ENCODE measurements around the gene PARD6B. TPM values are rescaled to one million over a fixed set of nuclear protein-coding genes. Genes with fewer than 3 reads are reported as not detected.

Gene PARD6B
- polyA plus RNA-seq, 1 of the 3 experiments (the other 2 are of a cell fraction), result 0.49 TPM

DNA sequence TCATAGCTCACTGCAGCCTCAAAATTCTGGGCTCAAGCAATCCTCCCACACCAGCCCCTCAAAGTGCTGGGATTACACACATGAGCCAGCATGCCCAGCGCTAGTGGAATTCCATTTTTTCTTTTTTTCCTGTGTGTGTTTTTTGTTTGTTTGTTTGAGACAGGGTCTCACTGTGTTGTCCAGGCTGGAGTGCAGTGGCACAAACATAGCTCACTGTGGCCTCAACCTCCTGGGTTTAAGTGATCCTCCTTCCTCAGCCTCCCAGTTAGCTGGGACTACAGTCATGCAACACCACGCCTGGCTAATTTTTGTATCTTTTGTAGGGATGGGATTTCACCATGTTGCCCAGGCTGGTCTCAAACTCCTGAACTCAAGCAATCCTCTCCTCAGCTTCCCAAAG, 14.1 kb upstream of the PARD6B start (continued):
- TF ChIP-seq EP300 (IDR thresholded peaks at IDR 0.05; ENCODE audit: borderline replicate concordance in 1 of 2, low read depth in 1 of 2, low read length in 1 of 2) (no peak), GABPA (IDR thresholded peaks at IDR 0.05; ENCODE audit: low read depth) (no peak), TCF12 (IDR thresholded peaks at IDR 0.05) (no peak)
- TF ChIP-seq, protein P1, sequence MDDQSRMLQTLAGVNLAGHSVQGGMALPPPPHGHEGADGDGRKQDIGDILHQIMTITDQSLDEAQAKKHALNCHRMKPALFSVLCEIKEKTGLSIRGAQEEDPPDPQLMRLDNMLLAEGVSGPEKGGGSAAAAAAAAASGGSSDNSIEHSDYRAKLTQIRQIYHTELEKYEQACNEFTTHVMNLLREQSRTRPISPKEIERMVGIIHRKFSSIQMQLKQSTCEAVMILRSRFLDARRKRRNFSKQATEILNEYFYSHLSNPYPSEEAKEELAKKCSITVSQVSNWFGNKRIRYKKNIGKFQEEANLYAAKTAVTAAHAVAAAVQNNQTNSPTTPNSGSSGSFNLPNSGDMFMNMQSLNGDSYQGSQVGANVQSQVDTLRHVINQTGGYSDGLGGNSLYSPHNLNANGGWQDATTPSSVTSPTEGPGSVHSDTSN (IDR thresholded peaks at IDR 0.05), result no peak

DNA sequence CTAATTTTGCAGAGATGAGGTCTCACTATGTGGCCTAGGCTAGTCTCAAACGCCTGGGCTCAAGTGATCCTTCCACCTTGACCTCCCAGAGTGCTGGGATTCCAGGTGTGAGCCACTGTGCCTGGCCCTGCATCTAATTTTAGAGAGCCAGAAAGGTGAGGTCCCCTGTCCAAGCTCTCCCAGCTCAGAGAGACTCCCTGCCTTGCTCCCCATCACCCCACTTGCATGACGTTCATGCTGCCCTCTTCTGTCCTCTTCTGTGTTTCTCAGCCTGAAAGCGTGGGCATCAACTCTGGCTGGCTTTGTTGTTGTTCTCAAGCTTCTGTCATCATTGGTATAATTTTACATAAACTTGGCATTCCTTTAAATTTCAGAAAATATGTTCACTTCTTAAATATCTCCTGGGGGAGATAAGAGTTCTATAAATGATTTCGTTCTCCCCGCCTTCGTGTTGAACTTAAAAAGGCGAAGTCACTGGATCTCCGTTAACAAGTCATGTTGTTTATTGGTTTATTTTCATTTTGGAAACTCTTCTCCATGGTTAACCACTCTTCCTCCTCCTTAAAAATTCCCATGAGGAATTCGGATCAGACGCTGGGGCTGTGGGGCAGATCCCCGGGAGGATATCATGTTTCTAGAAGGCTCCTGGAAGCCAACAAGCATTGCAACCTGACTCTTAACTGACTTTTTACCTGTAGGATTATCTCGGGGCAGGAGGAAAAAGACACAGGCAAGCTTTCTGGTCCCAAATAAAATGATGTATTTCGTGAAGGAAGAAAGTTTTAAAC, 13.2 kb upstream of the PARD6B start:
- H4K20me1 ChIP-seq (ENCODE audit: insufficient read depth), result no peaks in the 10 kb centered on the region
- no peak overlapping the region for H2AFZ ChIP-seq (ENCODE audit: low read depth)
- no peak for DNase-seq
- no peaks in the 10 kb centered on the region for H3K36me3 ChIP-seq (replicated peaks in 1 of 2; ENCODE audit: control insufficient read depth in 1 of 2, insufficient read depth in 2 of 2, low read length in 1 of 2)
- H3K27me3 ChIP-seq (ENCODE audit: insufficient read depth), result no peaks in the 10 kb centered on the region
- ChIA-PET CTCF (interaction anchor here (0.7 to 2.9 kb wide), 7 partner anchors 12 to 92 kb away, joined by 3 to 8 read pairs (median 5); no protein-coding TSS in a partner anchor), POLR2A (no interaction called here)
- H3K27ac ChIP-seq (ENCODE audit: low read depth in 2 of 2, low read length in 1 of 2), result no peak overlapping the region
- H3K4me2 ChIP-seq, result no peak overlapping the region
- TF ChIP-seq SMC3 (IDR thresholded peaks at IDR 0.05; ENCODE audit: low read depth, low read length), result peak; percentile 11; the same call in 1 of the 2 replicates
- no peak for TF ChIP-seq NFIC (IDR thresholded peaks at IDR 0.05; ENCODE audit: borderline replicate concordance)
- peak; percentile 17; the same call in 1 of the 2 replicates for TF ChIP-seq RAD21 (IDR thresholded peaks at IDR 0.05; ENCODE audit: low read length)
- no peak for TF ChIP-seq EP300 (IDR thresholded peaks at IDR 0.05; ENCODE audit: borderline replicate concordance in 1 of 2, low read depth in 1 of 2, low read length in 1 of 2)
- no peaks in the 10 kb centered on the region for H3K9me3 ChIP-seq
- H3F3A ChIP-seq (replicated peaks; ENCODE audit: insufficient read depth), result no peaks in the 10 kb centered on the region
- H3K9ac ChIP-seq, result no peak overlapping the region
- no peaks in the 10 kb centered on the region for H3K9me2 ChIP-seq
- no peaks in the 10 kb centered on the region for H3K79me2 ChIP-seq (ENCODE audit: insufficient read depth)
- WGBS (ENCODE audit: low lambda C conversion rate), result 82% methylated on average over 13 of the region's 13 CpGs
- no peak overlapping the region for H3K4me3 ChIP-seq (ENCODE audit: low read depth in 2 of 2, low read length in 1 of 2)
- no peaks in the 10 kb centered on the region for H3K4me1 ChIP-seq (ENCODE audit: control insufficient read depth in 1 of 2, insufficient read depth in 2 of 2, low read depth in 1 of 2, low read length in 1 of 2)

DNA sequence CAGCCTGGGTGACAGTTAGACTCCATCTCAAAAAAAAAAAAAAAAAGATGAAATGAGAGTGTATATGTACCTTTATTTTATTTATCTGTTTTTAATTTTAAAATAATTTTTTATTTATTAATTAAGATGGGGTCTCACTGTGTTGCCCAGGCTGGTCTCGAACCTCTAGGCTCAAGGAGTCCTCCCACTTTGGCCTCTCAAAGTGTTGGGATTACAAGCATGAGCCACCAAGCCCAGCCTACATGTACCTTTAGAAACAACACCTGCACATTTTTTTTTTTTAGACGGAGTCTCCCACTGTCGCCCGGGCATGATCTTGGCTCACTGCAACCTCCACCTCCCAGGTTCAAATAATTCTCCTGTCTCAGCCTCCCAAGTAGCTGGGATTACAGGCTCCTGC, 12.1 kb upstream of the PARD6B start:
- peaks cover 0 to 1% of the 10 kb centered on the region in 2 experiments; a peak in 2 of 4 replicates for H3K4me1 ChIP-seq (ENCODE audit: control insufficient read depth in 1 of 2, insufficient read depth in 2 of 2, low read depth in 1 of 2, low read length in 1 of 2)
- H3K9me2 ChIP-seq, result no peaks in the 10 kb centered on the region
- no peaks in the 10 kb centered on the region for H3K9me3 ChIP-seq
- CTCF ChIA-PET, result interaction anchor here (1.4 to 2.9 kb wide), 3 partner anchors 10 to 84 kb away, joined by 3 to 7 read pairs (median 5); no protein-coding TSS in a partner anchor
- no peaks in the 10 kb centered on the region for H3K36me3 ChIP-seq (replicated peaks in 1 of 2; ENCODE audit: control insufficient read depth in 1 of 2, insufficient read depth in 2 of 2, low read length in 1 of 2)
- H3K4me3 ChIP-seq (ENCODE audit: low read depth in 2 of 2, low read length in 1 of 2), result no peak overlapping the region
- no peaks in the 10 kb centered on the region for H3K27me3 ChIP-seq (ENCODE audit: insufficient read depth)
- H3K4me2 ChIP-seq, result no peak overlapping the region
- DNase-seq, result no peak
- no peak overlapping the region for H3K9ac ChIP-seq
- no peak overlapping the region for H2AFZ ChIP-seq (ENCODE audit: low read depth)
- no peaks in the 10 kb centered on the region for H3K79me2 ChIP-seq (ENCODE audit: insufficient read depth)
- POLR2A ChIA-PET, result no interaction called here
- no peaks in the 10 kb centered on the region for H4K20me1 ChIP-seq (ENCODE audit: insufficient read depth)
- no peak overlapping the region for H3K27ac ChIP-seq (ENCODE audit: low read depth in 2 of 2, low read length in 1 of 2)
- WGBS (ENCODE audit: low lambda C conversion rate), result 89% methylated on average over 4 of the region's 4 CpGs
- no peaks in the 10 kb centered on the region for H3F3A ChIP-seq (replicated peaks; ENCODE audit: insufficient read depth)
- TF ChIP-seq FOXM1 (IDR thresholded peaks at IDR 0.05; ENCODE audit: low read depth), result no peak
- TF ChIP-seq REST (IDR thresholded peaks at IDR 0.05; ENCODE audit: low read depth, low read length), result no peak
- no peak for TF ChIP-seq TEAD4 (IDR thresholded peaks at IDR 0.05; ENCODE audit: borderline replicate concordance, insufficient read depth)
- TF ChIP-seq ELF1 (IDR thresholded peaks at IDR 0.05), result no peak
- no peak for TF ChIP-seq TCF12 (IDR thresholded peaks at IDR 0.05)
- TF ChIP-seq, protein P2, sequence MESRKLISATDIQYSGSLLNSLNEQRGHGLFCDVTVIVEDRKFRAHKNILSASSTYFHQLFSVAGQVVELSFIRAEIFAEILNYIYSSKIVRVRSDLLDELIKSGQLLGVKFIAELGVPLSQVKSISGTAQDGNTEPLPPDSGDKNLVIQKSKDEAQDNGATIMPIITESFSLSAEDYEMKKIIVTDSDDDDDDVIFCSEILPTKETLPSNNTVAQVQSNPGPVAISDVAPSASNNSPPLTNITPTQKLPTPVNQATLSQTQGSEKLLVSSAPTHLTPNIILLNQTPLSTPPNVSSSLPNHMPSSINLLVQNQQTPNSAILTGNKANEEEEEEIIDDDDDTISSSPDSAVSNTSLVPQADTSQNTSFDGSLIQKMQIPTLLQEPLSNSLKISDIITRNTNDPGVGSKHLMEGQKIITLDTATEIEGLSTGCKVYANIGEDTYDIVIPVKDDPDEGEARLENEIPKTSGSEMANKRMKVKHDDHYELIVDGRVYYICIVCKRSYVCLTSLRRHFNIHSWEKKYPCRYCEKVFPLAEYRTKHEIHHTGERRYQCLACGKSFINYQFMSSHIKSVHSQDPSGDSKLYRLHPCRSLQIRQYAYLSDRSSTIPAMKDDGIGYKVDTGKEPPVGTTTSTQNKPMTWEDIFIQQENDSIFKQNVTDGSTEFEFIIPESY (IDR thresholded peaks at IDR 0.05; ENCODE audit: borderline replicate concordance, low read depth), result no peak
- TF ChIP-seq RXRA (IDR thresholded peaks at IDR 0.05; ENCODE audit: borderline replicate concordance, low read depth), result no peak
- TF ChIP-seq, protein P3, sequence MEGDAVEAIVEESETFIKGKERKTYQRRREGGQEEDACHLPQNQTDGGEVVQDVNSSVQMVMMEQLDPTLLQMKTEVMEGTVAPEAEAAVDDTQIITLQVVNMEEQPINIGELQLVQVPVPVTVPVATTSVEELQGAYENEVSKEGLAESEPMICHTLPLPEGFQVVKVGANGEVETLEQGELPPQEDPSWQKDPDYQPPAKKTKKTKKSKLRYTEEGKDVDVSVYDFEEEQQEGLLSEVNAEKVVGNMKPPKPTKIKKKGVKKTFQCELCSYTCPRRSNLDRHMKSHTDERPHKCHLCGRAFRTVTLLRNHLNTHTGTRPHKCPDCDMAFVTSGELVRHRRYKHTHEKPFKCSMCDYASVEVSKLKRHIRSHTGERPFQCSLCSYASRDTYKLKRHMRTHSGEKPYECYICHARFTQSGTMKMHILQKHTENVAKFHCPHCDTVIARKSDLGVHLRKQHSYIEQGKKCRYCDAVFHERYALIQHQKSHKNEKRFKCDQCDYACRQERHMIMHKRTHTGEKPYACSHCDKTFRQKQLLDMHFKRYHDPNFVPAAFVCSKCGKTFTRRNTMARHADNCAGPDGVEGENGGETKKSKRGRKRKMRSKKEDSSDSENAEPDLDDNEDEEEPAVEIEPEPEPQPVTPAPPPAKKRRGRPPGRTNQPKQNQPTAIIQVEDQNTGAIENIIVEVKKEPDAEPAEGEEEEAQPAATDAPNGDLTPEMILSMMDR (IDR thresholded peaks at IDR 0.05), result no peak
- no peak for TF ChIP-seq RFX5 (IDR thresholded peaks at IDR 0.05; ENCODE audit: low read length)
- TF ChIP-seq MXI1 (IDR thresholded peaks at IDR 0.05; ENCODE audit: low read depth, low read length), result no peak
- no peak for TF ChIP-seq JUND (IDR thresholded peaks at IDR 0.05)
